ENCODE data around the gene ROR1.

Gene ROR1

GRCh38 chr1:64186898-64187280 lies 413.1 kb downstream of the ROR1 start:
- no peaks in the 10 kb centered on the region for H3K27me3 ChIP-seq (ENCODE audit: control insufficient read depth in 1 of 2, insufficient read depth in 2 of 2, low read length in 2 of 2)
- no peak overlapping the region for H3K4me3 ChIP-seq (ENCODE audit: low read depth in 1 of 2, low read length in 2 of 2)
- no peaks in the 10 kb centered on the region for H3K36me3 ChIP-seq (ENCODE audit: control insufficient read depth in 1 of 2, insufficient read depth in 2 of 2, low read length in 2 of 2)
- no peaks in the 10 kb centered on the region for H3K9me3 ChIP-seq (ENCODE audit: control insufficient read depth in 1 of 2, low read length in 2 of 2)
- H3K4me1 ChIP-seq (ENCODE audit: control insufficient read depth in 1 of 2, insufficient read depth in 2 of 2, low read length in 2 of 2): no peaks in the 10 kb centered on the region
- H3K27ac ChIP-seq (ENCODE audit: low read depth, low read length): no peak overlapping the region
- H3K9ac ChIP-seq (ENCODE audit: low read depth in 1 of 2, low read length in 2 of 2): no peak overlapping the region

DNA sequence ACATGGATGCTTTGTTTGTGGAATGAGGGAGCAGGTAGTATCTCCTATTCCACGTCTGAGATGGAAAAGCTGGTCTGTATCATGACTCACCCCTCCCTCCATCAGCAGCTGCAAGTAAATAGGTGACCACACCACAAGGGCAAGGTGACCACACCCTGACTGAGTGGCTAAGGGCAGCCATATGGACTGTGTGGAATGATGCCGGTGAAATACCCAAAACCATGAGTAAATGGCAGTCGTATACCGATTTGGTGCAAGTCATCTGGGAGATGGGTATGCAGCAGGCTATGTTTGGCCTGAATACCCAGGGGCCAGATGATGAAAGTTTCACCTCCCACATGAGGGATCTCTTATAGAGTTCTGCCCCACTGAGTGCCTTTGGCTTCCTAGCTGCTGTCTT lies 413.8 kb downstream of the ROR1 start:
- Histone ChIP-seq H3K4me3 (ENCODE audit: low read depth in 1 of 2, low read length in 2 of 2) (no peak overlapping the region), H3K27me3 (ENCODE audit: control insufficient read depth in 1 of 2, insufficient read depth in 2 of 2, low read length in 2 of 2) (no peaks in the 10 kb centered on the region), H3K4me1 (ENCODE audit: control insufficient read depth in 1 of 2, insufficient read depth in 2 of 2, low read length in 2 of 2) (no peaks in the 10 kb centered on the region), H3K9ac (ENCODE audit: low read depth in 1 of 2, low read length in 2 of 2) (no peak overlapping the region), H3K9me3 (ENCODE audit: control insufficient read depth in 1 of 2, low read length in 2 of 2) (no peaks in the 10 kb centered on the region), H3K36me3 (ENCODE audit: control insufficient read depth in 1 of 2, insufficient read depth in 2 of 2, low read length in 2 of 2) (no peaks in the 10 kb centered on the region), H3K27ac (ENCODE audit: low read depth, low read length) (no peak overlapping the region)

GRCh38 chr1:64192290-64192689 lies 418.5 kb downstream of the ROR1 start:
- Histone ChIP-seq H3K36me3 (ENCODE audit: control insufficient read depth in 1 of 2, insufficient read depth in 2 of 2, low read length in 2 of 2) (no peaks in the 10 kb centered on the region), H3K4me3 (ENCODE audit: low read depth in 1 of 2, low read length in 2 of 2) (no peak overlapping the region), H3K27ac (ENCODE audit: low read depth, low read length) (no peak overlapping the region), H3K4me1 (ENCODE audit: control insufficient read depth in 1 of 2, insufficient read depth in 2 of 2, low read length in 2 of 2) (no peaks in the 10 kb centered on the region), H3K27me3 (ENCODE audit: control insufficient read depth in 1 of 2, insufficient read depth in 2 of 2, low read length in 2 of 2) (no peaks in the 10 kb centered on the region), H3K9ac (ENCODE audit: low read depth in 1 of 2, low read length in 2 of 2) (no peak overlapping the region), H3K9me3 (ENCODE audit: control insufficient read depth in 1 of 2, low read length in 2 of 2) (no peaks in the 10 kb centered on the region)

DNA sequence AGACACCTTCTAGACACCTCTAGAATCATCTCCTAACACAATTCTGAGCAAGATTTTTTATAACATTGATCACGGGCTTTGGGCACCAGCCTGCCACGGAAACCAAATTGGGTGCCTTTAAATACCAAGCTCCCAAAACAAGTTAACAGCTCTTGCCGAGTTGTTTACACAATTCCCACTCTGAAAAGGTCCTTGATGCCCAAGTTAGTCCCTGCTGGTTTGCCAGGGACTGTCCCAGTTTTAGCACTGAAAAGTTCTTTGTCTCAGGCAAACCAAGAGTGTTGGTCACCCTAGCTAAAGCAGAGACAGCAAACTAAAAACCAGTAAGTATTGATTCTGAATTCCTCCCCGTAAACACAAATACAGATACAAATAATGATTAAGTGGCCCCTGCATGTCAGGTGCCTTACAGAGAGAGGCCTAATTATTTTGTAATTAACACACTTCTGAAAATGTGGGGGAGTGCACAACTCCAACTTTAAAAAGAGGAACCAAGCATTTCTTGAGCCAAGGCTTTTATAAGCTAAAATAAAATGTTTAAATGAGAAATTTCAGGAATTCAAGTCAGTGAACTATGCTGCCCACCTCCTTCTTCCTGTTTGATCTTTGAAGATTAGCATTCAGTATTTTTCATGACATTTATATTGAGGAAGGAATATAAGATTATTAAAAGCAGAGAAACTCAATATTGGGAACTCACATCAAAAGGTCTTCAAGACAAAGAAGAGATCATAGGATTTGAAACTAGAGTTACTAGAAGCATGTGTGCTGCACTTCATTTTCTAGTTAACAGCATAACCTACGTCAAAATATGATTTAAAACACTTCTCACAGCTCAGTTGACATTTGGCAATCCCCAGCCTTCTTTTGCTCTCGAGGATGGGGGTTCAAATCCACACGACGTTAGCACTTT lies 420.6 kb downstream of the ROR1 start:
- H3K27ac ChIP-seq (ENCODE audit: low read depth, low read length): no peak overlapping the region

DNA sequence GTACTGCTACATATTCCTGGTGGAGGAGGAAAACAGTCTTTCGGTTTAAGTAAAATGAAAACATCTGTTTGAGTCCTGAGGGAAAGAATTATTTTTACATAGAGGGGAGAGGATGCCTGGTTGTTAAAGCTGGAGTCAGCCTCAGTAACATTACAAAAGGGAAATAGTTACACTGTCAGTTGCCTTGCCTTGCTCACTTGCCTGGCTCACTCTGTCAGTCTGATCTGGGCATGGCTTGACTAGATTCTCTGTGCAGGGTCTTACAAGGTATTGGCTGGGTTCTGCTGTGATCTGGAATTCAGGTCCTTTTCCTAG lies 421.2 kb downstream of the ROR1 start:
- Histone ChIP-seq H3K27me3 (ENCODE audit: control insufficient read depth in 1 of 2, insufficient read depth in 2 of 2, low read length in 2 of 2) (no peaks in the 10 kb centered on the region), H3K27ac (ENCODE audit: low read depth, low read length) (no peak overlapping the region)

More for the DNA sequence above, 420.6 kb downstream of the ROR1 start:
- Histone ChIP-seq H3K4me1 (ENCODE audit: control insufficient read depth in 1 of 2, insufficient read depth in 2 of 2, low read length in 2 of 2) (no peaks in the 10 kb centered on the region), H3K27me3 (ENCODE audit: control insufficient read depth in 1 of 2, insufficient read depth in 2 of 2, low read length in 2 of 2) (no peaks in the 10 kb centered on the region), H3K4me3 (ENCODE audit: low read depth in 1 of 2, low read length in 2 of 2) (no peak overlapping the region), H3K36me3 (ENCODE audit: control insufficient read depth in 1 of 2, insufficient read depth in 2 of 2, low read length in 2 of 2) (no peaks in the 10 kb centered on the region), H3K9me3 (ENCODE audit: control insufficient read depth in 1 of 2, low read length in 2 of 2) (no peaks in the 10 kb centered on the region), H3K9ac (ENCODE audit: low read depth in 1 of 2, low read length in 2 of 2) (no peak overlapping the region)

DNA sequence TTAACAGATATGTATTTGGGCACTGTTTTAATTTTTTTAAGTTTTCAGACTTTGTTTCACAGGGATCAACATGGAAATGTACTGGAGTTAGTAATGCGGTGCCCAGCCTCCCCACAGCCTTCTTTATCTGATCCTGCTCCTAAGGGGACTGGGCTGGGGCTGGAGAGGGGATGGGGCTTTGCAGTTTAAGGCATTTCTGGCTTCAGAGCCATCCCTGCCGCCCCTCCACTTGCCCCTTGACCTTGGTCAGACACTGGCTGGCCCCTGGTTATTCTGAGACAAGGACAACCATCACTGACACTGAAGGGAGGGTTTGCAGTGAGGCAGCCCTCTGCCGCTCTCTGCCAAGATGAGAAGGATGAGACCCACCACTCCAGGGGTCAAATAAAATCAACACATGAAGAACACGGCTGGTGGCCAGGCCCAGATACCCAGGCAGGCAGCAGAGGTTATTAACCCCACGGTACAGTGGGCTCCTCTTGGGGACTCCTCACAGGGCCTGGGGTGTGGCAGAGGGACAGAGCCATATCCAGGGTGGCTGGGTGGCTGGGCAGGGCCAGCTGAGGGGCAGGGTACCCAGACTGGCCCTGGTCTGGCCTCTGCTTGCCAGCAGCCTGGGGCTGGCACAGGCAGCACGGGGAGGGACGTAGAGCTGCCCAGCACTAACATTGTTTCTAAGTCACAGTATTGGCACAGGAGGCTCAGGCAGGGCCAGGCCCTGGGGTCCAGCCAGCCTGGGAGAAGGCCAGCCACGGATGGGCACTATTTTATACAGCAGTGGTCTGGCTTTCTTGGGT lies 422.5 kb downstream of the ROR1 start:
- Histone ChIP-seq H3K27ac (ENCODE audit: low read depth, low read length) (no peak overlapping the region), H3K4me3 (ENCODE audit: low read depth in 1 of 2, low read length in 2 of 2) (no peak overlapping the region), H3K36me3 (ENCODE audit: control insufficient read depth in 1 of 2, insufficient read depth in 2 of 2, low read length in 2 of 2) (no peaks in the 10 kb centered on the region), H3K4me1 (ENCODE audit: control insufficient read depth in 1 of 2, insufficient read depth in 2 of 2, low read length in 2 of 2) (no peaks in the 10 kb centered on the region), H3K9me3 (ENCODE audit: control insufficient read depth in 1 of 2, low read length in 2 of 2) (no peaks in the 10 kb centered on the region), H3K9ac (ENCODE audit: low read depth in 1 of 2, low read length in 2 of 2) (no peak overlapping the region), H3K27me3 (ENCODE audit: control insufficient read depth in 1 of 2, insufficient read depth in 2 of 2, low read length in 2 of 2) (no peaks in the 10 kb centered on the region)

More for the DNA sequence above, 421.2 kb downstream of the ROR1 start:
- Histone ChIP-seq H3K9me3 (ENCODE audit: control insufficient read depth in 1 of 2, low read length in 2 of 2) (no peaks in the 10 kb centered on the region), H3K36me3 (ENCODE audit: control insufficient read depth in 1 of 2, insufficient read depth in 2 of 2, low read length in 2 of 2) (no peaks in the 10 kb centered on the region), H3K4me1 (ENCODE audit: control insufficient read depth in 1 of 2, insufficient read depth in 2 of 2, low read length in 2 of 2) (no peaks in the 10 kb centered on the region), H3K9ac (ENCODE audit: low read depth in 1 of 2, low read length in 2 of 2) (no peak overlapping the region), H3K4me3 (ENCODE audit: low read depth in 1 of 2, low read length in 2 of 2) (no peak overlapping the region)

DNA sequence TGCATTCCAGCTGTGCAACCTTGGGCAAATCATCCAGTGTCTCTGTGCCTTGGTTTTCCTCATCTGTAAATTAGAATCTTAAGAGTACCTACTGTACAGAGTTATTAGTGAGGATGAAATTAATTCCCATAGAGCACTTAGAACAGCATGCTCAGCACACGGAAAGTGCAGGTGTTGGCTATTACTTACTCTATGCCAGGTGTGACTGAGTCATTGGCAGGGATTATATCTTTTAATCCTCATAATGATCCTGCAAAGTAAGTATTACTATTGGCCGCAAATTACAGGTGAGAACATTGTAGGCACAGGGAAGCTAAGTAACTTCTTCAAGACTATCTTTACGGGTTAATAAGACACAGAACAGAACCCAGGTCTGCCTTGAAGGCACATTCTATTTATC lies 423.3 kb downstream of the ROR1 start:
- Histone ChIP-seq H3K27me3 (ENCODE audit: control insufficient read depth in 1 of 2, insufficient read depth in 2 of 2, low read length in 2 of 2) (no peaks in the 10 kb centered on the region), H3K4me1 (ENCODE audit: control insufficient read depth in 1 of 2, insufficient read depth in 2 of 2, low read length in 2 of 2) (no peaks in the 10 kb centered on the region), H3K9ac (ENCODE audit: low read depth in 1 of 2, low read length in 2 of 2) (no peak overlapping the region), H3K36me3 (ENCODE audit: control insufficient read depth in 1 of 2, insufficient read depth in 2 of 2, low read length in 2 of 2) (no peaks in the 10 kb centered on the region), H3K27ac (ENCODE audit: low read depth, low read length) (no peak overlapping the region), H3K4me3 (ENCODE audit: low read depth in 1 of 2, low read length in 2 of 2) (no peak overlapping the region), H3K9me3 (ENCODE audit: control insufficient read depth in 1 of 2, low read length in 2 of 2) (no peaks in the 10 kb centered on the region)

GRCh38 chr1:64199154-64199553 lies 425.3 kb downstream of the ROR1 start:
- H3K36me3 ChIP-seq (ENCODE audit: control insufficient read depth in 1 of 2, insufficient read depth in 2 of 2, low read length in 2 of 2): no peaks in the 10 kb centered on the region
- no peaks in the 10 kb centered on the region for H3K4me1 ChIP-seq (ENCODE audit: control insufficient read depth in 1 of 2, insufficient read depth in 2 of 2, low read length in 2 of 2)
- no peak overlapping the region for H3K4me3 ChIP-seq (ENCODE audit: low read depth in 1 of 2, low read length in 2 of 2)
- no peak overlapping the region for H3K9ac ChIP-seq (ENCODE audit: low read depth in 1 of 2, low read length in 2 of 2)
- no peaks in the 10 kb centered on the region for H3K9me3 ChIP-seq (ENCODE audit: control insufficient read depth in 1 of 2, low read length in 2 of 2)
- no peak overlapping the region for H3K27ac ChIP-seq (ENCODE audit: low read depth, low read length)
- H3K27me3 ChIP-seq (ENCODE audit: control insufficient read depth in 1 of 2, insufficient read depth in 2 of 2, low read length in 2 of 2): no peaks in the 10 kb centered on the region

DNA sequence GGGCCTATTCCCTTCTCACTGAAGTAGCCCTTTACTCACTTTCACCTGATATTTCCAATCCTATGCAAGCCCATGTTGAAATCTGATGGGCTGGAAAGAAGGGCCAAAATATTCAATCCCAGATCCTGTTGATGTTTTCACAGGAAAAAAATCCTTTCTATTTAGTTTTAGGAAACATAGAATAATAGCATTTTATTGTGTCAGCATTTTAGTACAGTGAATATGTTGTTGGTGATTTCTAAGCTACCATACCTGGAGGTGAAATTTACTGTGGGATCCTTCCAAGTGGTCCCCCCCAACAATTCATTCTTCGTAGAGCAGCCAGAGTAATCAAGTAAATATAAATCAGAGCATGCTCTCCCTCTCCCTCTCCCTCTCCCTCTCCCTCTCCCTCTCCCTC lies 426.2 kb downstream of the ROR1 start:
- no peaks in the 10 kb centered on the region for H3K9me3 ChIP-seq (ENCODE audit: control insufficient read depth in 1 of 2, low read length in 2 of 2)
- H3K4me1 ChIP-seq (ENCODE audit: control insufficient read depth in 1 of 2, insufficient read depth in 2 of 2, low read length in 2 of 2): no peaks in the 10 kb centered on the region
- H3K4me3 ChIP-seq (ENCODE audit: low read depth in 1 of 2, low read length in 2 of 2): no peak overlapping the region
- H3K27me3 ChIP-seq (ENCODE audit: control insufficient read depth in 1 of 2, insufficient read depth in 2 of 2, low read length in 2 of 2): no peaks in the 10 kb centered on the region
- H3K36me3 ChIP-seq (ENCODE audit: control insufficient read depth in 1 of 2, insufficient read depth in 2 of 2, low read length in 2 of 2): no peaks in the 10 kb centered on the region
- H3K27ac ChIP-seq (ENCODE audit: low read depth, low read length): no peak overlapping the region
- H3K9ac ChIP-seq (ENCODE audit: low read depth in 1 of 2, low read length in 2 of 2): no peak overlapping the region

DNA sequence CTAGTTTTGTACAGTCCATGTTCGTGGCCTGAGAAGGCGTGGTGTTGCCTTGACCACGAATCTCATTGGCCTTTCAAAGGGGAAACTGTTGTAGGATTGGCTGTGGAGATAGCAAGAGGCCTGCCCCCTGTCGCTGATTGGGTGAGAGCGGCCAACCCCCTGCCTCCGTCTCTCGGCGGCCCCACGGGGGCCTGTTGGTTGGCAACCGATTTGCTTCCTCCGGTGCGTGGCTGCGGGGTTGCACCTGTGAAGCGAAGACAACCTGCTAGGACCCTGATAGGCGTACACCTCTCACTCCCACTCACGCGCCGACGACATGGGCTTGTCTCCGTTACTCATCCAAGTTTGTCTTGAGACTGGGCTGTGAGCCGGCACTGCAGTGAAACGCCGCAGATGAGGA lies 429.6 kb downstream of the ROR1 start, which contains the start of gene UBE2U:
Gene UBE2U (plus strand): TSS at position 204 of the 400 bp plus-strand sequence. CDS start 428 bp downstream, outside the sequence.
- no peak within 1 kb of the TSS for H3K27ac ChIP-seq (ENCODE audit: low read depth, low read length)
- no peaks in the 10 kb centered on the region for H3K36me3 ChIP-seq (ENCODE audit: control insufficient read depth in 1 of 2, insufficient read depth in 2 of 2, low read length in 2 of 2)
- no peaks in the 10 kb centered on the region for H3K9me3 ChIP-seq (ENCODE audit: control insufficient read depth in 1 of 2, low read length in 2 of 2)
- no peak within 1 kb of the TSS for H3K4me3 ChIP-seq (ENCODE audit: low read depth in 1 of 2, low read length in 2 of 2)
- no peak within 1 kb of the TSS for H3K9ac ChIP-seq (ENCODE audit: low read depth in 1 of 2, low read length in 2 of 2)
- no peaks in the 10 kb centered on the region for H3K27me3 ChIP-seq (ENCODE audit: control insufficient read depth in 1 of 2, insufficient read depth in 2 of 2, low read length in 2 of 2)
- no peaks in the 10 kb centered on the region for H3K4me1 ChIP-seq (ENCODE audit: control insufficient read depth in 1 of 2, insufficient read depth in 2 of 2, low read length in 2 of 2)
